Measurements from ENCODE around the gene STPG3. TPM values are rescaled to one million over a fixed set of nuclear protein-coding genes. Genes with fewer than 3 reads are reported as not detected.
A peak's percentile ranks its signal among the peaks of the same experiment; 100 is the strongest.

STPG3 gene
- total and polyA plus RNA-seq, 2 of the 13 experiments (the other 11 are each of a cell fraction or from before 2014, with no cell fraction given): not detected

GRCh38 chr9:137225699-137226331, 25.3 kb upstream of the STPG3 start:
- Histone ChIP-seq H3K4me2 (ENCODE audit: low read depth, low read length) (peak overlapping the region; percentile 66), H3K79me2 (ENCODE audit: insufficient read depth, low read length) (no peaks in the 10 kb centered on the region), H4K20me1 (ENCODE audit: insufficient read depth, low read length) (no peaks in the 10 kb centered on the region), H2AFZ (ENCODE audit: low read length) (no peak overlapping the region), H3K4me1 (ENCODE audit: insufficient read depth, low read length) (peaks cover 74% of the 10 kb centered on the region), H3K27me3 (ENCODE audit: control insufficient read depth in 1 of 2, insufficient read depth in 2 of 2, low read length in 2 of 2) (no peaks in the 10 kb centered on the region; a peak in 1 of 5 replicates), H3K9me3 (ENCODE audit: low read length) (no peaks in the 10 kb centered on the region), H3K4me3 (replicated peaks in 1 of 3; ENCODE audit: insufficient read depth in 1 of 3, low read depth in 2 of 3, low read length in 3 of 3) (peak overlapping the region in 2 of 3 experiments; percentile 18 to 53; a peak in 4 of 6 replicates), H3K9ac (ENCODE audit: insufficient read depth, low read depth, low read length) (peak overlapping the region; percentile 31; the same call in 1 of the 2 replicates), H3K36me3 (replicated peaks in 1 of 2; ENCODE audit: control insufficient read depth in 1 of 2, insufficient read depth in 2 of 2, low read length in 2 of 2) (no peaks in the 10 kb centered on the region), H3K27ac (ENCODE audit: extremely low read length, insufficient read depth, low read length) (no peak overlapping the region)
- in situ Hi-C loops (cut with HindIII; ENCODE audit: extremely low pct_ligation_motif_present, low pct_unique_long_range_greater_than_20kb): loop anchor here (5.0 kb wide), 2 partner anchors 39 to 114 kb away; partner anchors contain the start of genes ANAPC2, DPP7 and SSNA1
- ChIA-PET CTCF (ENCODE audit: low intra/inter-chr PET ratio, low total read pairs) (no interaction called here), POLR2A (interaction anchor here (0.8 to 13.4 kb wide), 7 partner anchors 9 to 95 kb away, joined by 3 to 225 read pairs (median 5); partner anchors contain the start of genes ANAPC2, NDOR1, SSNA1 and TMEM203)
- no peak for FAIRE-seq
- 70% methylated on average over 11 of the region's 21 CpGs for WGBS (ENCODE audit: low lambda C conversion rate)
- intact Hi-C loops (cut with micrococcal nuclease; ENCODE audit: unreplicated experiment): loop anchor here (2.0 kb wide), 2 partner anchors 37 to 105 kb away; partner anchors contain the start of genes ANAPC2 and SSNA1
- BruUV-seq (replicated peaks): no TSS peak
- no peak for DNase-seq (ENCODE audit: low spot score)
- no peak for ATAC-seq
- TF ChIP-seq ZSCAN20 (CRISPR knock-in tag; IDR thresholded peaks at IDR 0.05; ENCODE audit: borderline replicate concordance): no peak
- TF ChIP-seq PHF8 (CRISPR knock-in tag; IDR thresholded peaks at IDR 0.05): peak; percentile 2; the same call in 1 of the 2 replicates
- TF ChIP-seq TBL1XR1 (IDR thresholded peaks at IDR 0.05; ENCODE audit: borderline replicate concordance, low read length, partially characterized antibody): no peak
- TF ChIP-seq JUND (CRISPR knock-in tag; IDR thresholded peaks at IDR 0.05): no peak
- no peak for TF ChIP-seq E2F2 (CRISPR knock-in tag; IDR thresholded peaks at IDR 0.05; ENCODE audit: borderline replicate concordance)
- no peak for TF ChIP-seq ARNT2 (CRISPR knock-in tag; IDR thresholded peaks at IDR 0.05; ENCODE audit: low read depth)
- no peak for TF ChIP-seq CTCF (CRISPR knock-in tag; IDR thresholded peaks at IDR 0.05)
- peak; percentile 26 for TF ChIP-seq AGO1 (IDR thresholded peaks at IDR 0.05; ENCODE audit: low read depth, low read length, poor library complexity, severe bottlenecking)
- no peak for TF ChIP-seq ISL2 (CRISPR knock-in tag; IDR thresholded peaks at IDR 0.05)
- no peak for TF ChIP-seq ZNF468 (CRISPR knock-in tag; IDR thresholded peaks at IDR 0.05)
- TF ChIP-seq AGO2 (optimal IDR thresholded peaks at IDR 0.05; ENCODE audit: low read depth, low read length): peak; percentile 46
- peak; percentile 10; the same call in 1 of the 2 replicates for TF ChIP-seq GABPB1 (CRISPR knock-in tag; IDR thresholded peaks at IDR 0.05)
- TF ChIP-seq CBX5 (CRISPR knock-in tag; IDR thresholded peaks at IDR 0.05; ENCODE audit: borderline replicate concordance): no peak
- no peak for TF ChIP-seq SP2 (CRISPR knock-in tag; IDR thresholded peaks at IDR 0.05)
- no peak for TF ChIP-seq ZNF362 (CRISPR knock-in tag; IDR thresholded peaks at IDR 0.05; ENCODE audit: borderline replicate concordance)

All from HepG2 (cell line).